OCI-LY7 (cell line): ENCODE data around the gene FBXL17. TPM values are rescaled to one million over a fixed set of nuclear protein-coding genes. Genes with fewer than 3 reads are reported as not detected.

Source experiments
- BruUV-seq: library from RNA; stranded (reverse); fragments of 400-500 nt; replicated peaks from 2 replicates; lab custom pipeline; 2021; lab: Mats Ljungman, UMichigan
- CTCF ChIA-PET: fragments of 300-600 bp; sonication (Branson Sonifier 250); formaldehyde crosslinking; loops from one replicate; lab custom pipeline; 2022; ENCODE audit warnings: antibody characterized with exemption; ENCODE audit not compliant: unreplicated experiment; lab: Charles Lee
- POLR2A ChIA-PET: fragments of 300-600 bp; sonication (Branson Sonifier 250); formaldehyde crosslinking; loops from one replicate; lab custom pipeline; 2022; ENCODE audit warnings: antibody characterized with exemption; lab: Charles Lee
- DNase-seq: peaks from one replicate; pipeline ENCODE4 v3.0.0-alpha.2; 2015; ENCODE audit warnings: low spot score
- H2AFZ ChIP-seq: fragments of 200-600 bp; sonication (generic), shearing (Covaris generic); 2 replicates; pipeline ENCODE4 v1.6.1; 2014; ENCODE audit warnings: mild to moderate bottlenecking, antibody characterized with exemption, low read length, moderate library complexity
- H3K27ac ChIP-seq: fragments of 200-600 bp; sonication (generic); 2 replicates; pipeline ENCODE4 v1.5.1; 2014; ENCODE audit warnings: mixed run types, low read depth, mild to moderate bottlenecking, moderate library complexity, low read length, inconsistent platforms; ENCODE audit not compliant: poor library complexity, severe bottlenecking
- H3K36me3 ChIP-seq: fragments of 200-600 bp; sonication (generic); 2 replicates; pipeline ENCODE4 v1.6.1; 2014; ENCODE audit warnings: mild to moderate bottlenecking, antibody characterized with exemption, low read length, moderate library complexity, mixed read lengths; ENCODE audit not compliant: insufficient read depth
- H3K4me1 ChIP-seq: fragments of 200-600 bp; sonication (generic); 2 replicates; pipeline ENCODE4 v1.5.1; 2014; ENCODE audit warnings: mild to moderate bottlenecking, low read length; ENCODE audit not compliant: insufficient read depth, poor library complexity, severe bottlenecking
- H3K4me2 ChIP-seq: fragments of 200-600 bp; sonication (generic); 2 replicates; pipeline ENCODE4 v1.6.1; 2014; ENCODE audit warnings: mild to moderate bottlenecking, low read length
- H3K4me3 ChIP-seq: fragments of 200-600 bp; sonication (generic); 2 replicates; pipeline ENCODE4 v1.5.1; 2014; ENCODE audit warnings: mild to moderate bottlenecking, low read depth, low read length; ENCODE audit not compliant: poor library complexity, severe bottlenecking
- H3K79me2 ChIP-seq: fragments of 200-600 bp; sonication (generic); 2 replicates; pipeline ENCODE4 v1.6.1; 2016; ENCODE audit warnings: low read depth, mild to moderate bottlenecking, low read length, moderate library complexity, mixed read lengths; ENCODE audit not compliant: insufficient read depth
- H3K9me2 ChIP-seq: fragments of 200-600 bp; sonication (generic); 2 replicates; pipeline ENCODE4 v1.6.1; 2016; ENCODE audit warnings: mild to moderate bottlenecking, low read length, mixed read lengths; ENCODE audit not compliant: insufficient read depth
- H3K9me3 ChIP-seq: fragments of 200-600 bp; sonication (generic); 2 replicates; pipeline ENCODE4 v1.6.1; 2014; ENCODE audit warnings: mild to moderate bottlenecking, mixed run types, low read length, mixed read lengths
- H4K20me1 ChIP-seq: fragments of 200-600 bp; sonication (generic); 2 replicates; pipeline ENCODE4 v1.6.1; 2014; ENCODE audit warnings: mild to moderate bottlenecking, antibody characterized with exemption, low read length, moderate library complexity, mixed read lengths; ENCODE audit not compliant: insufficient read depth
- EZH2phosphoT487 ChIP-seq: fragments of 200-600 bp; sonication (generic); IDR thresholded peaks from 2 replicates; pipeline ENCODE4 v1.6.1; 2018; ENCODE audit warnings: low read depth, borderline replicate concordance, mild to moderate bottlenecking, mixed run types, antibody characterized with exemption, low read length, moderate library complexity, mixed read lengths
- intact Hi-C: fragments of 100-400 bp; cut with micrococcal nuclease; formaldehyde crosslinking; loops from one replicate; pipeline ENCODE4 v1.10.0; 2022; ENCODE audit not compliant: unreplicated experiment
- total RNA-seq, 2 experiments: library from RNA; depleted of rRNA in 1 of 2; stranded (reverse); fragments of >200 nt in 1 of 2; shearing (Covaris generic) in 1 of 2; gene quantifications; 2 replicates each; pipeline ENCODE4 v1.2.3, GENCODE V29; 2014 to 2022
- TF ChIP-seq, protein P1 (sequence below): fragments of 200-600 bp; sonication (generic); conservative IDR thresholded peaks from 2 replicates; pipeline ENCODE4 v1.5.1; 2014; ENCODE audit warnings: mild to moderate bottlenecking, antibody characterized with exemption, low read length, moderate library complexity, mixed read lengths

Gene FBXL17
- total RNA-seq, 2 experiments from 2014 or later = 10.2 to 21.6 TPM

DNA sequence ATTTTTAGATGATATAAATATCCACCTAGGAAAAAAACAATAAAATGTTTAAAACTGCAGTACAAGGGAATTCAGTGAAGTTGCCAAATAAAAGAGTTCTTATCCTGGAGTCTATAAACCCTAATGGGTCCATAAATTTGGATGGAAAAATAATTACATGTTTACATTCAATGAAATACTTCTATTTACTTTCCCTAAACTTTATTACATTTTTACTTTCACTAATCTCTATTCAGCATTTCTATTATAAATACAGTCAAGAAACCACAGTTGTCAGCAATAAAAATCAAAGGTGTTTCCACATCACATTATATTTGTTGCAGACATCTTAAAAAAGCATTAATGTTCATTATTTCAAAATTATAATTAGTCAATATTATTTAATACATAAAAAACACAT lies 118.6 kb downstream of the FBXL17 start:
- Histone ChIP-seq H3K27ac (no peak overlapping the region), H4K20me1 (peaks cover 4% of the 10 kb centered on the region; the same call in 1 of the 2 replicates), H3K36me3 (no peaks in the 10 kb centered on the region), H3K4me2 (no peak overlapping the region), H3K4me1 (no peaks in the 10 kb centered on the region), H3K9me3 (no peaks in the 10 kb centered on the region), H3K4me3 (no peak overlapping the region), H3K9me2 (no peaks in the 10 kb centered on the region), H3K79me2 (no peaks in the 10 kb centered on the region), H2AFZ (no peak overlapping the region)
- no TSS peak for BruUV-seq
- intact Hi-C loops = no loop called here
- no peak for DNase-seq
- no peak for TF ChIP-seq EZH2phosphoT487
- TF ChIP-seq, protein P1, sequence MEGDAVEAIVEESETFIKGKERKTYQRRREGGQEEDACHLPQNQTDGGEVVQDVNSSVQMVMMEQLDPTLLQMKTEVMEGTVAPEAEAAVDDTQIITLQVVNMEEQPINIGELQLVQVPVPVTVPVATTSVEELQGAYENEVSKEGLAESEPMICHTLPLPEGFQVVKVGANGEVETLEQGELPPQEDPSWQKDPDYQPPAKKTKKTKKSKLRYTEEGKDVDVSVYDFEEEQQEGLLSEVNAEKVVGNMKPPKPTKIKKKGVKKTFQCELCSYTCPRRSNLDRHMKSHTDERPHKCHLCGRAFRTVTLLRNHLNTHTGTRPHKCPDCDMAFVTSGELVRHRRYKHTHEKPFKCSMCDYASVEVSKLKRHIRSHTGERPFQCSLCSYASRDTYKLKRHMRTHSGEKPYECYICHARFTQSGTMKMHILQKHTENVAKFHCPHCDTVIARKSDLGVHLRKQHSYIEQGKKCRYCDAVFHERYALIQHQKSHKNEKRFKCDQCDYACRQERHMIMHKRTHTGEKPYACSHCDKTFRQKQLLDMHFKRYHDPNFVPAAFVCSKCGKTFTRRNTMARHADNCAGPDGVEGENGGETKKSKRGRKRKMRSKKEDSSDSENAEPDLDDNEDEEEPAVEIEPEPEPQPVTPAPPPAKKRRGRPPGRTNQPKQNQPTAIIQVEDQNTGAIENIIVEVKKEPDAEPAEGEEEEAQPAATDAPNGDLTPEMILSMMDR = no peak
- POLR2A ChIA-PET = no interaction called here
- CTCF ChIA-PET = no interaction called here

DNA sequence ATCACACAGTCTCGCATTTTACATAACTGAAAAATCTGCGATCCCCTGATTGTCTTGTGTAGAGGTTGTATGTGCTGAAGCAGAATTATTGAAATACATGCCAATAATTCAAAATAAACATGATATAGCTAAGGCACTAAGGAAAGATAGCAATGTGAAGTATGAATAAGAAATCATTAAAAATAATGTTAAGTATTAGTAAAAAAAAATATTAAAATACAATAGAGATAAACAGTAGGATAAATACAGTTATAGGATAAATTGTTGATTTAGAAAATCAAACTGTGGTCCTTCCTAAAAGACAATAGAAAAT lies 121.1 kb downstream of the FBXL17 start:
- no peak for TF ChIP-seq EZH2phosphoT487
- TF ChIP-seq, protein P1 = peak; percentile 58
- Histone ChIP-seq H3K4me1 (no peaks in the 10 kb centered on the region), H3K9me2 (no peaks in the 10 kb centered on the region), H3K4me2 (no peak overlapping the region), H3K4me3 (no peak overlapping the region), H2AFZ (no peak overlapping the region), H3K36me3 (no peaks in the 10 kb centered on the region), H3K27ac (no peak overlapping the region), H4K20me1 (peaks cover 4% of the 10 kb centered on the region; the same call in 1 of the 2 replicates), H3K9me3 (no peaks in the 10 kb centered on the region), H3K79me2 (no peaks in the 10 kb centered on the region)
- CTCF ChIA-PET = no interaction called here
- POLR2A ChIA-PET = interaction anchor here (1.1 to 1.2 kb wide), 5 partner anchors 9 to 85 kb away, joined by 3 to 4 read pairs (median 3); no protein-coding TSS in a partner anchor
- no TSS peak for BruUV-seq
- DNase-seq = no peak
- intact Hi-C loops = loop anchor here (2.0 kb wide), 1 partner anchor 86 kb away; no protein-coding TSS in a partner anchor

DNA sequence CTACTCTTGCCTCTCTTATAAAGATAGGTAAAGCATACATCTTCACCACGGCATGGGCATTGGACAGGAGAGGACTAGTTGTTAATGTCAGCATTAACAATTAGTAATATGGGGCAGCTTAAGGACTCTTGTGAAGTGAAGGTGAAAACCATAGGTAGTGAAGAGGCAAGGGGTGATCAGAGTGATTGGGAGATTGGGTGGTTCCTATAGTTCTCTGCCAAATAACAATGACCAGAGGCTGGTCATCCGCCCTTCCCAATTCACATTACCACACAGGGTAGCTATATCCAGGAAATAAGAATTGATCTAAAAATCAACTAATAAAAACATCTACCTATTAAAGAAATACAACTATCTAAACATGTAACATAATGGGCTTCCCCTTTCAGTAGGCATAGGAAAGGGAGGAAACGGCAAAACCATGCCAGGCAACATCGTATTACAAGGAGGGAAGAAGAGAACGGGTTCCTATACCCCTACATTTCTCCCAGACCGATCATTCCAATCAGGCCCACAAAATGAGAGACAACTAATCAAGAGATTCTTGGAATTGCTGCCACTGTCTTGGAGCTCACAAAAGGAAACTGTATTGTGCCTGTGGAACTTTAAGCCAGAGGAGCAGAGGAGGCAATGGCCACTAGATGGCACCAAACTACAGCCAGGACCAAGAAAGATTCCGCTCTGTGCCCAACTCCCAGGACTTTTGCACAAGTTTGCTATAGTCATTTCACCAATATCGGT lies 121.6 kb downstream of the FBXL17 start:
- no peaks in the 10 kb centered on the region for H3K9me2 ChIP-seq
- TF ChIP-seq, protein P1 = peak; percentile 99
- no peak for TF ChIP-seq EZH2phosphoT487
- intact Hi-C loops = loop anchor here (2.0 kb wide), 1 partner anchor 87 kb away; no protein-coding TSS in a partner anchor
- H3K4me3 ChIP-seq = no peak overlapping the region
- POLR2A ChIA-PET = interaction anchor here (0.5 to 1.5 kb wide), 9 partner anchors 8 to 101 kb away, joined by 3 to 4 read pairs (median 3); no protein-coding TSS in a partner anchor
- DNase-seq = peak; percentile 64
- H2AFZ ChIP-seq = no peak overlapping the region
- H3K36me3 ChIP-seq = no peaks in the 10 kb centered on the region
- H3K9me3 ChIP-seq = no peaks in the 10 kb centered on the region
- CTCF ChIA-PET = interaction anchor here (0.6 kb wide), 1 partner anchor 283 kb away, joined by 3 read pairs; no protein-coding TSS in a partner anchor
- no peak overlapping the region for H3K27ac ChIP-seq
- H3K4me2 ChIP-seq = no peak overlapping the region
- H4K20me1 ChIP-seq = no peaks in the 10 kb centered on the region
- H3K79me2 ChIP-seq = no peaks in the 10 kb centered on the region
- no peaks in the 10 kb centered on the region for H3K4me1 ChIP-seq
- no TSS peak for BruUV-seq
